Suprapubic skin (tissue), 4 donors: ENCODE measurements around the gene NOVA2. TPM values are rescaled to one million over a fixed set of nuclear protein-coding genes. Genes with fewer than 3 reads are reported as not detected.

Experiments
- DNase-seq, 2 donors: peaks; one replicate each; pipeline ENCODE4 v3.0.0-alpha.2; 2019; ENCODE audit warnings: low spot score in 2 of 2
- H3K27ac ChIP-seq: fragments of 200-600 bp; sonication (generic); one replicate; pipeline ENCODE4 v1.5.1; 2019
- H3K27me3 ChIP-seq: fragments of 200-600 bp; sonication (generic); one replicate; pipeline ENCODE4 v1.5.1; 2019
- H3K36me3 ChIP-seq: fragments of 200-600 bp; sonication (generic); one replicate; pipeline ENCODE4 v1.5.1; 2019
- H3K4me1 ChIP-seq: fragments of 200-600 bp; sonication (generic); one replicate; pipeline ENCODE4 v1.5.1; 2019
- H3K4me3 ChIP-seq: fragments of 200-600 bp; sonication (generic); one replicate; pipeline ENCODE4 v1.5.1; 2019; ENCODE audit warnings: mild to moderate bottlenecking
- H3K9me3 ChIP-seq: fragments of 200-600 bp; sonication (generic); one replicate; pipeline ENCODE4 v1.5.1; 2019
- CTCF ChIP-seq, 2 donors: fragments of 200-600 bp in 1 of 2; fragments of 450-650 bp in 1 of 2; sonication (generic) in 1 of 2; IDR thresholded peaks; one replicate each; pipeline ENCODE4 v1.5.1; 2016 to 2019; ENCODE audit warnings: antibody characterized with exemption in 2 of 2, mild to moderate bottlenecking in 1 of 2, moderate library complexity in 1 of 2
- EP300 ChIP-seq: sonication (generic); formaldehyde crosslinking; IDR thresholded peaks from one replicate; pipeline ENCODE4 v1.6.1; 2017; ENCODE audit warnings: antibody characterized with exemption
- POLR2A ChIP-seq, 2 donors: fragments of 450-650 bp; IDR thresholded peaks; one replicate each; pipeline ENCODE4 v1.6.1; 2017; ENCODE audit warnings: antibody characterized with exemption in 2 of 2, mild to moderate bottlenecking in 2 of 2, moderate library complexity in 2 of 2
- POLR2AphosphoS5 ChIP-seq, 3 donors: sonication (generic); formaldehyde crosslinking; IDR thresholded peaks; one replicate each; pipeline ENCODE4 v1.6.1; 2017; ENCODE audit warnings: antibody characterized with exemption in 3 of 3
- WGBS: methylation state at CpG from one replicate; pipeline ENCODE4 v1.1.5; 2018; 5-methylcytosine and 5-hydroxymethylcytosine counted together
- total RNA-seq, 4 donors: library from RNA; depleted of rRNA; stranded (reverse); fragments of >200 nt; gene quantifications; one replicate each; pipeline ENCODE4 v1.1.0, GENCODE V29; 2016

NOVA2 gene
- total RNA-seq, 4 donors from 2014 or later: 0.21 to 0.97 (median 0.55) TPM

GRCh38 chr19:45901912-45902650, 71.6 kb downstream of the NOVA2 start, which contains the start of gene MYPOP:
TSS of gene MYPOP (minus strand) at chr19:45902613. CDS start at chr19:45901773, 840 bp downstream.
- peak within 1 kb of the TSS; percentile 26 for H3K27ac ChIP-seq
- H3K9me3 ChIP-seq: no peaks in the 10 kb centered on the region
- peaks cover 22% of the 10 kb centered on the region for H3K36me3 ChIP-seq
- no peaks in the 10 kb centered on the region for H3K27me3 ChIP-seq
- H3K4me1 ChIP-seq: peaks cover 24% of the 10 kb centered on the region
- DNase-seq: no peak
- peak within 1 kb of the TSS; percentile 72 for H3K4me3 ChIP-seq
- TF ChIP-seq EP300 (no peak), CTCF (IDR thresholded peaks at IDR 0.05) (no peak), POLR2AphosphoS5 (IDR thresholded peaks at IDR 0.05) (no peak), POLR2A (IDR thresholded peaks at IDR 0.05) (no peak)
- under 1% methylated on average over 33 of the region's 47 CpGs for WGBS

GRCh38 chr19:45901432-45901911, 72.2 kb downstream of the NOVA2 start:
- H3K4me3 ChIP-seq: peak overlapping the region; percentile 72
- H3K9me3 ChIP-seq: no peaks in the 10 kb centered on the region
- peaks cover 25% of the 10 kb centered on the region for H3K36me3 ChIP-seq
- no peaks in the 10 kb centered on the region for H3K27me3 ChIP-seq
- no peak overlapping the region for H3K27ac ChIP-seq
- no CpG with 5 or more reads among the region's 69 CpGs for WGBS
- DNase-seq: peak in 1 of 2 donors; percentile 68
- TF ChIP-seq POLR2AphosphoS5 (IDR thresholded peaks at IDR 0.05): no peak
- TF ChIP-seq POLR2A (IDR thresholded peaks at IDR 0.05): no peak
- no peak for TF ChIP-seq EP300
- no peak for TF ChIP-seq CTCF (IDR thresholded peaks at IDR 0.05)
- H3K4me1 ChIP-seq: peaks cover 24% of the 10 kb centered on the region

- Histone ChIP-seq H3K9me3 (no peaks in the 10 kb centered on the region), H3K27me3 (no peaks in the 10 kb centered on the region), H3K4me1 (peaks cover 24% of the 10 kb centered on the region), H3K36me3 (peaks cover 30% of the 10 kb centered on the region), H3K27ac (no peak overlapping the region), H3K4me3 (peak overlapping the region; percentile 72)
- WGBS: 62% methylated on average over 15 of the region's 22 CpGs
- TF ChIP-seq POLR2AphosphoS5 (IDR thresholded peaks at IDR 0.05): no peak
- TF ChIP-seq CTCF (IDR thresholded peaks at IDR 0.05): no peak
- TF ChIP-seq POLR2A (IDR thresholded peaks at IDR 0.05): no peak
- no peak for TF ChIP-seq EP300
- no peak for DNase-seq
Observed at GRCh38 chr19:45900738-45901431, 72.8 kb downstream of the NOVA2 start.

- Histone ChIP-seq H3K4me1 (peaks cover 24% of the 10 kb centered on the region), H3K27me3 (no peaks in the 10 kb centered on the region), H3K36me3 (peaks cover 38% of the 10 kb centered on the region), H3K9me3 (no peaks in the 10 kb centered on the region), H3K27ac (no peak overlapping the region), H3K4me3 (no peak overlapping the region)
- 95% methylated on average over 4 of the region's 4 CpGs for WGBS
- no peak for TF ChIP-seq CTCF (IDR thresholded peaks at IDR 0.05)
- TF ChIP-seq POLR2A (IDR thresholded peaks at IDR 0.05): no peak
- no peak for TF ChIP-seq EP300
- TF ChIP-seq POLR2AphosphoS5 (IDR thresholded peaks at IDR 0.05): no peak
- no peak for DNase-seq
Observed at GRCh38 chr19:45899919-45900589, 73.6 kb downstream of the NOVA2 start.

- Histone ChIP-seq H3K27me3 (no peaks in the 10 kb centered on the region), H3K4me3 (no peak overlapping the region), H3K27ac (no peak overlapping the region), H3K4me1 (peaks cover 24% of the 10 kb centered on the region), H3K9me3 (no peaks in the 10 kb centered on the region), H3K36me3 (peaks cover 41% of the 10 kb centered on the region)
- WGBS: 91% methylated on average over 7 of the region's 7 CpGs
- DNase-seq: no peak
- TF ChIP-seq POLR2AphosphoS5 (IDR thresholded peaks at IDR 0.05): no peak
- no peak for TF ChIP-seq POLR2A (IDR thresholded peaks at IDR 0.05)
- TF ChIP-seq CTCF (IDR thresholded peaks at IDR 0.05): no peak
- no peak for TF ChIP-seq EP300
Observed at GRCh38 chr19:45899253-45899652, 74.4 kb downstream of the NOVA2 start.
